NCI-H748 (cell line): ENCODE measurements around the gene PLA2G2C.
"Not testable (repeated sequence)": the region's sequence is repeated elsewhere in the genome, so short reads cannot be mapped to it uniquely, and the experiment has no call there.

Experiments used
- DNase-seq: peaks from one replicate; lab custom pipeline; 2025; ENCODE audit not compliant: unreplicated experiment; lab: John Stamatoyannopoulos, UW

The PLA2G2C gene

GRCh38 chr1:20138346-20138745, 48.0 kb downstream of the PLA2G2C start:
- DNase-seq = no peak

DNA sequence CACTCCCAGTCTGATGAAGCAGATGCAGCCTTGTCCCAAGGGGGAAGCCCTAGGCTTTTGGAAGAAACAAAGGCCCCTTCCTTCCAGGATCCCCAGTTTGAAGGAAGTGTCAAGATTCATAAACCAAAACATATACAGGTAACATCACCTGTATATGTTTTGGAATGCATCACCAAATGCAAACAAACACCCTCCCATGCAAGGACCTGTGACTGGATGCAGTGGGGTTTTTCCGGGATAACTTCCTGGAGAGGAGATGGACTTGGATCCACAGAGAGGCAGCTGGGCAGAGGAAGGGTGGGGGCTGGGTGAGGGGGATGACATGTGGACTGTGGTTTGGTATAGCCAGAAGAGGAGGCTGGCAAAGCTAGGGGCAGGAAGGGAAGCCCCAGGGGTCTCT, 48.7 kb downstream of the PLA2G2C start:
- DNase-seq = no peak

GRCh38 chr1:20137055-20137454, 49.3 kb downstream of the PLA2G2C start:
- DNase-seq = no peak

DNA sequence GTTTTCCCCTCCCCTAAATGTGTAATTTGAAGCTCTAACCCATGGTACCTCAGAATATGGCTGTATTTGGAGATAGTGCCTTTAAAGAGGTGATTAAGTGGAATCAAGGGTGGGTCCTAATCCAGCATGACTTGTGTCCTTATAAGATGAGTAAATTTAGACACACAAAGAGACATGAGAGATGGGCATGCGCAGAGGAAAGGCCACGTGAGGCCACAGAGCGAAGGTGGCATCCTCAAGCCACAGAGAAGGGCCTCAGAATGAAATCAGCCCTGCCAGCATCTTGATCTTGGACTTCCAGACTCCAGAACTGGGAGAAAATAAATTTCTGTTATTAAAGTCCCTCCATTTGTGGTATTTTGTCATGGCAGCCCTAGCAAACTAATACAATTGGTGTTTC, 50.1 kb downstream of the PLA2G2C start:
- no peak for DNase-seq

DNA sequence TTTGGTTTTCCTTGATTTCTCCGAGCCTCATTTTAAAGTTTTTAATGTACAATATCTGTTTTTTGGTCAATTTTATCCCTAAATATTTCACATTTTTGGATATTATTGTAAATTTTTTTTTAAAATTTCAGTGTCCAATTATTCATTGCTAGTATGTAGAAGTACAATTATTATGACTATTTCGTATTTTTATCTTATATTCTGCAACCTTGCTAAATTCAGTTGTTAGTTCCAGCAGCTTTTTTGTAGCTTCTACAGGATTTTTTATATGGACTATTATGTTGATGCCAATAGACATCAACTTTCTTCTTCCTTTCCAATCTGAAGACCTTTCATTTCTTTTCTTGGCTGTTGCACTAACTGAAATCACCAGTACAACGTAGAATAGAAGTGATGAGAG, 51.3 kb downstream of the PLA2G2C start:
- no peak for DNase-seq

DNA sequence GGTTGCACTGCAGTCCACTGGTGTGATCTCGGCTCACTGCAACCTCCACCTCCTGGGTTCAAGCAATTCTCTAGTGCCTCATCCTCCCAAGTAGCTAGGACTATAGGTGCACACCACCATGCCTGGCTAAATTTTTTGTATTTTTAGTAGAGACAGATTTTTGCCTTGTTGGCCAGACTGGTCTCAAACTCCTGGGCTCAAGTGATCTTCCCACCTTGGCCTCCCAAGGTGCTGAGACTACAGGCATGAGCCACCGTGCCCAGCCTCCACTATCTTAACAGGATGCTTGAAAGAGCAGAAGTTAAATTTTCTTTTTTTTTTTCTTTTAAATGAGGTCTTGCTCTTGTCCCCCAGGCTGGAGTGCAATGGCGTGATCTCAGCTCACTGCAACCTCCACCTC, 55.8 kb downstream of the PLA2G2C start:
- not testable (repeated sequence) for DNase-seq

DNA sequence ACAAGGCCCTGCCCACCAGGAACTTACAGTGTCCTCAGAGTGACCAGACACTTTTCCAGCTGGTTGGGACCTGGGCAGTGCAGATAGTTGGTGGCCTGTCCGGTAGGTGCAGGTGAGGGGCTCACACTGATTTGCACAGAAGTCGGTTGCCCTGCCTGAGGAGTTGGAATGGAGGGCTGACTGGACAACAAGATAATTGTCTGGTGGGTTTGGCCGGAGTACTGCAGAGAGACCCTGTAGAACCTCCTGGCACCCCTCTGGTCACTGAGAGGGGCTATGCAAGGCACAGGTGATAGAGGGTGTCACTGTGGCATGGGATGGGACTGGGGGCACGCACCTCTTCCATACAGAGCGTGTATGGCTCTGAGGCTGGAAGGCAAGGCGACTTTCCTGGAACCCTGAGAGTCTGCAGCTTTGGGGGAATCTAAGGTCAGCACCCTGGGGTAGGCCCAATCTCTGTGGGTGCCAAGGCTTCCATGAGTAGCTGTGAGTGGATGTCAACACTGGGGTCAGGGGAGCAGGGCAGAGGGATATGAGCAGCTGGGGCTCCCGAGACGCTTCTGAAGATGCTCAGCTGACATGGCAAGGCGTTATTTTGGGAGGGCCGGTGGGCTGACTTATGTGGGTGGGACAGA, 59.4 kb downstream of the PLA2G2C start:
- DNase-seq = no peak

DNA sequence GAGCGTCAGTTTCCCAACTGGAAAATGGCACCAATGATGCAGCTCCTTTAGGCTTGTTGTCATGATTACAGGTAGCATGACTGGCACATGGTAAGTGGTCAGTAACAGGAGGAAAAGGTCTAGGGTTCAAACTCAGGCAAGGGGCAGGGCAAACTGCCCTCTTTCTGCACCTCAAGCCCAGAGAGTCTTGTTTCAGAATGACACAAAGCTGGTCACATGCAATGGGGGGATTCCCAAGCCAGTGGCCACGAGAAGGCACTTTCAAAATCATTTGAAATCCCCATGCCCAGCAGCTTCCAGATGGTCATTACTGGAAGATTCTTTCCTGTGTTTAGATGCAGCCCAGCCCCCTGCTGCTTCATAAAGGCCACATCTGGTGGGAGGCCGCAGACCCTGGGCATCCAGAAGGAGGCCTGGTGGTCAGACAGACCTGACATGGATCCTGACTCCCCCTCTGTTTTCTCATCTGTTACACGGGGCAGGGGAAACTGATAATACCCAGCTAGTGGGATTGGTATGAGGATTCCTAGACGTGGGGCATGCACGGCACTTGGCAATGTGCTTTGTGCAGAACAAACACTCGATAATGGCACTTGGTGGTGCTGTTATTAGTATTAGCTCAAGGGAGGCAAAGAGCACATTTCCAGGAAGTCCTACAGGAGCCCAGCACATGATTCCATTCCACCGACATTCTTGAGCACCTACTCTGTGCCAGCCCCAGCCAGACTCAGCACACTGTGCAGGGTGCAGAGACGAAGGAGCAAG, 60.1 kb downstream of the PLA2G2C start:
- DNase-seq = no peak

GRCh38 chr1:20125100-20125499, 61.2 kb downstream of the PLA2G2C start:
- no peak for DNase-seq

DNA sequence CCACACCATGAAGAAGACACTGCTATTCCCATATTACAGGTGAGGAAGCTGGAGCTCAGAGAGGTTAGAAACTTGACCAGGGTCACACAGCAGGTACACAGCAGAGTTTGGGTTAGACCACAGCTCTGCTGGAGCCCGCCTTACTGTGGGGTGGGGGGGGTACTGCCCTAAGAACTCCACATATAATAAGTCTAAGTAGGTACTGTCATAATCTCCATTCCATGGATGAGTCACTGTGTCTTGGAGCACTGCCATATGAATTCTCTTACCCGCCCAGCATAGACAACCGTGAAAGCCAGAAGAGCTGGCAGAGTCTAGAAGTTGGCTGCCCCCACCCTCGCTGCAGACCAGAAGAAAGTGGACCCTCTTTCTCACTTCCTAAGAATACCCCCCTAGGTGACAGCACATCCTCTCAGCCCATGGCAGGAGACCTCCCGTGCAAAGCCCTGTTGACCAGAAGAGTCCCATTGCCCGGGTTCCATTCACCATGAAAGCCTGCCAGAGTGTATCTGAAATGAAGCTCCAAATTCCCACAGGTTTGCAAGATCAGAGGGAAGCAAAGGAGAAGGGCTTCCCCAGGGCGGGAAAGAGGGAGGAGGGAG, 61.8 kb downstream of the PLA2G2C start:
- no peak for DNase-seq

DNA sequence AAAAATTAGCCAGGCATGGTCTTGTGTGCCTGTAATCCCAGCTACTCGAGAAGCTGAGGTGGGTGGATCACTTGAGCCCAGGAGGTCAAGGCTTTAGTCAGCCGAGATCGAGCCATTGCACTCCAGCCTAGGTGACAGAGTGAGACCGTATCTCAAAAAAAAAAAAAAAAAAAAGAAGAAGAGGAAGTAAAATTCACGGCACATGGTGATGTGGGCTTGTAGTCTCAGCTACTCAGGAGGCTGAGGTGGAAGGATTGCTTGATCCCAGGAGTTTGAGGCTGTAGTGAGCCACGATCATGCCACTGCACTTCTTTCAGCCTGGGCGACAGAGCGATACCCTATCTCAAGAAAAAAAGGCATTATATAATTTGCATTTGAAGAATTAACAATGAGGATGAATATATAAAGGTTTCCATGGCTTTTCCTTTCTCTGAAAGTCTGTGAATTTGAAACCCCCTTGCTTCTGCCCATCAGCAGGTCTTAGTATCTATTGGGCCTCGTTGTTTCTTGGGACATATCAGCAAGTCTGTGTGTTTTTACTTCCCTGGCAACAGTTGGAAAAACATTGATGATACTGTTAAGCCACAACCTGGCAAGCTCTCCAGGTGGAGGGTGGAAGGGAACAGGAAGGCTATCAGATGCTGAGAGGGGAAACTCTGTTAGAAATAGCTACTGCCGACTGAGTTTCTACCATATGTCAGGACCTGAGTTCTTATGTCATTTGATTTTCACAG, 62.4 kb downstream of the PLA2G2C start:
- no peak for DNase-seq

GRCh38 chr1:20120796-20121195, 65.5 kb downstream of the PLA2G2C start:
- DNase-seq = no peak

DNA sequence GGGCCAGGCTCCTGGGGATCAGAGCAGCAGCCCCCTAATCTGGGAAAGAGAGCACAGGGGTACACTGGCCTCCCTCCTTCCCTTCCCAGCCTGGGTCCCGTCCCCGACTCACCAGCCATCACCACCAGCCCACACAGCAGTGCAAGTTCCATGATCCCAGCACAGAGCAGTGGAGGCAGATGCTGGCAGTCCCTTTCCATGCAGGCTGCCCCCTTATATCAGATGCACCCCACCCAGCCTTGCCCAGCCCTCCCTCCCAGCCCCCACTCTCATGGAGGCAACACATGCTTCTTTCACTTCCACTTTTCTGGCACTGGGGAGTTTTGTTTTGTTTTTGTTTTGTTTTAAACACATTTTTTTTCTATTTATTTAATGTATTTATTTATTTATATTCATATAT, 67.0 kb downstream of the PLA2G2C start, which contains the start of gene PLA2G2D:
Gene PLA2G2D, minus strand, starts transcription at position 190 of the 400 bp plus-strand sequence. Its CDS starts 38 bp downstream, at position 152.
- no peak for DNase-seq

- DNase-seq = no peak
Observed at GRCh38 chr1:20117236-20117635, 69.1 kb downstream of the PLA2G2C start.

DNA sequence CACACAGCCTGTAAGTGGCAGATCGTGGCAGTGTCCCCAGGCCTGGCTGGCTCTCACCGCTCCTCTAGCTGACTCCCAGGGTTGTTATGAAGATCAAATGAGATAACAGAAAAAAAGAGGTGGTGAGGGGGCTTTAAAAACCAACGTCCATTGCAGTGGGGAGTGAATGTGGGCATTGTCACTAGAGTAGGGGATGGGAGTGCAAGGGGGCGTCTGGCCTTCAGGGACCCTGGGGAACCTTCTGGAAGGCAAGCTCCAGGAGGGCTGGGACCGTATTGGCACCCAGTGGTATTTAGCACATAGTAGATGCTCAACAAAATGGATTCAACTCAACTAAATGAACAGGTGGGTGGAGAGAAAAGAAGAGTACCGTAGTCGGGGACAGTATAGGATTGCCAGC, 70.4 kb downstream of the PLA2G2C start:
- no peak for DNase-seq

DNA sequence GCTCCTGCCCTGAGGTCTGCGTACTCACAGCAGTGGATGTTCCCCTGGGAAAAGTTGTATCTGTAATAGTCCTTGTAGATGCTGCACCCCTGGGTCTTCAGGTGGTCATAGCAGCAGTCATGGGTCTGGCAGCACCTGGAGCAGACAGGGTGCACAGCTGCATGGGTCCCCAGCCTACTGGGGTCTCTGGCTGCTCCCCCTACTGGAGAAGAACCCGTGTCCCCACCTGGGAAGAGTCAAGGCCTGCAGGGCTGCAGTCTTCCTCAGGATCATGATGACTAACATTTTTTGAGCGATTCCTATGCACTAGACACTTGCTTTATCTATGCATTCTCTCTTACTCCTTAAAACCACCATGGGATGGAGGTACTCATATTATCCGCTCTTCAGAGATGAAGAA, 70.8 kb downstream of the PLA2G2C start:
- no peak for DNase-seq

- no peak for DNase-seq
Observed at GRCh38 chr1:20114021-20114648, 72.2 kb downstream of the PLA2G2C start.
